GM18520 (cell line): ENCODE results near the gene SIGLEC10.

Experiments
- ATAC-seq: cut with Tn5 transposase; IDR thresholded peaks from one replicate; pipeline ENCODE4 v1.9.1; 2021; ENCODE audit not compliant: unreplicated experiment

SIGLEC10 gene

DNA sequence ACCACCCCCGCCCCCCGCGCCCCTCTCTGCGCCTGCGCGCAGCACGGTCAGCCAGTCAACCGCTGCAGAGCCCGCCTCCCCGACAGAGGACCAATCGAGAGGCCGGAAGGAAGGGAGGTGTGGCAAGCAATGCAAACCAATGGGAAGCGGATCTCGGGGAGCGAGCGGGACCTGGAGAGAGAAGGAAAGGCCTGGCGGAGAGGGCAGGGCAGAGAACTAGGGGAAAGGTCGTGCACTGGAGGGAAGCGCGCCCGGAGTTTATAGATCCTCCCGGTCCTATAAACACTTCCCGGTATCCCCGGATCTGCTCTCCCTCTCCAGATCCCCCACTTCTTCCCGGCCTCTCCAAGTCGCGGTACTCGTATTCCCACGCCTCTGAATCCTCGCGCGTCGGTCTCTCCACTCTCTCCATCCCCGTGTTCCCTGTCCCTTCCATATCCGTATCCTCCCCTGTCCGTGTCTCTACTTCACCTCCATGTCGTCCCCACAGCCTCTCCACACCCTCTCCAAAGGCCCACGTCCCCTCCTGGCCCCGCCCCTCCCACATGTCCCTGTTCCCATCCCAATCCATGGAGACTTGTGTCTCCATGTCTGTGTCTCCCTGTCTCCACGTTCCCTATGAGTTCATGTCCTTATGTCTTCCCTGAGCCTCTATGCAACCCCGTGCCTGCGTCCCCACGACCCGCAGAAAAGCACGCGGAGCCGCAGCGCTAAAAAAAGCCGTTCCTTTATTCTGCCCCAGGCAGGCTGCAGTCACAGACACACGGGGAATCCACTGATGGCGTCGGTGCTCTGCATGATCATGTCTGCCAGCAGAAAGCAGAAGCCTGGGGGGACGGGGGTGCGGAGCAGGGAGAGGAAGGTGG is 50.8 kb downstream of the SIGLEC10 start:
- peak; percentile 49 for ATAC-seq

GRCh38 chr19:51365965-51366388 is 51.5 kb downstream of the SIGLEC10 start, which contains the start of gene ETFB:
TSS of gene ETFB (minus strand) at chr19:51366388. CDS start at chr19:51366326, 62 bp downstream.
- no peak for ATAC-seq

DNA sequence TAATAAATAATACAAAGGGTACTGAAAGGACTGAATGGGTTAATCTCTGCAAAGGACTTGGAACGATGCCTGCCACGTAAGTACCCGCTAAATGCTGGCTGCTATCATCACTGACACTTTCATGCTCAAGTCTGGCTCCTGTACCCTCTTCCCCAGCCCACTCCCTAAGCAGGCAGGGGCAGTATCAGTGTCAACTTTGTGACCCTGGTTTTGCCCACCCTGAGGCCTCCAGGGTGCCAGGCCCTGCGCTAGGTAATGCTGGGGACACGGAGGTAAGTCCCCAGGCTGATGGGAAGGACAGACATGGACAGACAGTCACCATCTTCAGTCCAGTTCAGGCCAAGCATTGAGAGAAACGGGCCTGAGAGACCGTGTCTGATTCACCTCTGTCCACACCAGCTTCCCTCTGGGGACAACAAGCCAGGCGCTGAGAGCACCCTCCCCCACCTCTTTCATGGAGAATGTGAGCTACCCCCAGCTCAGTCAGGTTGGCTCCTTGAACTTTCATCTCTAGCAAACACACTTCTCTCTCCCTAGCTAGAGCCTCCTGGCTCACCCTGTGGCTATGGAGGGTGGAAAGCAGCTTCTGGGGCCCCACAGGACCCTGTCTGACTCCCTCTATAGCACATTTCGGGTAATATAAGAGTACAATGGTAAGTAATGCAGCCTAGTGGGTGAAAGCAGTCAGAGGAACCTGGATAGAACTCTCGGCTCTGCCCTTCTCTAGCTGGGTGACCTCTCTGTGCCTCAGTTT is 52.1 kb downstream of the SIGLEC10 start:
- no peak for ATAC-seq

GRCh38 chr19:51364200-51365106 is 53.0 kb downstream of the SIGLEC10 start:
- no peak for ATAC-seq

- ATAC-seq: no peak
Measured at GRCh38 chr19:51361239-51361638, 56.2 kb downstream of the SIGLEC10 start.
